Breast epithelium (tissue), 4 donors: Measurements from ENCODE around the gene TJP2. TPM values are rescaled to one million over a fixed set of nuclear protein-coding genes. Genes with fewer than 3 reads are reported as not detected.

Source experiments
- DNase-seq, 2 donors: peaks; one replicate each; pipeline ENCODE4 v3.0.0-alpha.2; 2019; ENCODE audit warnings: low spot score in 2 of 2
- H3K27ac ChIP-seq, 2 donors: fragments of 200-600 bp; sonication (generic) in 1 of 2; one replicate each; pipeline ENCODE4 v1.5.1; 2016 to 2019; ENCODE audit warnings: mild to moderate bottlenecking in 1 of 2
- H3K27me3 ChIP-seq, 2 donors: fragments of 200-600 bp; sonication (generic) in 1 of 2; one replicate each; pipeline versions ENCODE4 v1.5.1 to v1.6.0; 2017 to 2019; ENCODE audit warnings: control low read depth in 1 of 2, mild to moderate bottlenecking in 1 of 2
- H3K36me3 ChIP-seq: fragments of 200-600 bp; one replicate; pipeline ENCODE4 v1.5.1; 2019
- H3K4me1 ChIP-seq, 2 donors: fragments of 200-600 bp; sonication (generic); one replicate each; pipeline ENCODE4 v1.5.1; 2016 to 2019; ENCODE audit warnings: control low read depth in 1 of 2
- H3K4me3 ChIP-seq, 3 donors: fragments of 200-600 bp; sonication (generic); 1 replicate in 2 of 3; 2 replicates in 1 of 3; pipeline ENCODE4 v1.5.1; 2016 to 2019; ENCODE audit warnings: mild to moderate bottlenecking in 3 of 3, moderate library complexity in 2 of 3
- H3K9me3 ChIP-seq, 2 donors: fragments of 200-600 bp; sonication (generic) in 1 of 2; one replicate each; pipeline ENCODE4 v1.5.1; 2016 to 2019; ENCODE audit warnings: control low read depth in 1 of 2
- CTCF ChIP-seq, 3 donors: fragments of 450-650 bp; IDR thresholded peaks; one replicate each; pipeline ENCODE4 v1.5.1; 2016 to 2017; ENCODE audit warnings: antibody characterized with exemption in 3 of 3, mild to moderate bottlenecking in 3 of 3, moderate library complexity in 3 of 3
- POLR2A ChIP-seq: fragments of 450-650 bp; IDR thresholded peaks from one replicate; pipeline ENCODE4 v1.6.1; 2016; ENCODE audit warnings: antibody characterized with exemption, mild to moderate bottlenecking, moderate library complexity
- POLR2AphosphoS5 ChIP-seq, 3 donors: sonication (generic); formaldehyde crosslinking; IDR thresholded peaks; one replicate each; pipeline ENCODE4 v1.6.1; 2017; ENCODE audit warnings: antibody characterized with exemption in 3 of 3
- intact Hi-C: fragments of 100-400 bp; cut with DNase I; formaldehyde crosslinking; loops from one replicate; pipeline ENCODE4 v1.15.1; 2023; ENCODE audit warnings: low total_unique reads
- total RNA-seq, 3 donors: library from RNA; depleted of rRNA; stranded (reverse); fragments of >200 nt; gene quantifications; one replicate each; pipeline ENCODE4 v1.1.0, GENCODE V29; 2016

The TJP2 gene
- total RNA-seq, 3 donors from 2014 or later = 85.2 to 125 (median 108) TPM

- Histone ChIP-seq H3K4me3 (no peak overlapping the region), H3K4me1 (peaks cover 0 to 8% of the 10 kb centered on the region in 2 donors), H3K27me3 (no peaks in the 10 kb centered on the region), H3K36me3 (no peaks in the 10 kb centered on the region), H3K9me3 (no peaks in the 10 kb centered on the region), H3K27ac (peak overlapping the region; percentile 58 to 64)
- DNase-seq = no peak
- intact Hi-C loops = no loop called here
- TF ChIP-seq POLR2AphosphoS5 (IDR thresholded peaks at IDR 0.05) (no peak), CTCF (IDR thresholded peaks at IDR 0.05) (no peak), POLR2A (no peak)
These were observed 6.1 kb downstream of the TJP2 start for GRCh38 chr9:69180200-69180599.

- no peaks in the 10 kb centered on the region for H3K27me3 ChIP-seq
- TF ChIP-seq CTCF (IDR thresholded peaks at IDR 0.05) (no peak), POLR2AphosphoS5 (IDR thresholded peaks at IDR 0.05) (no peak), POLR2A (no peak)
- intact Hi-C loops = no loop called here
- H3K9me3 ChIP-seq = no peaks in the 10 kb centered on the region
- H3K4me3 ChIP-seq = no peak overlapping the region
- peaks cover 0 to 8% of the 10 kb centered on the region in 2 donors for H3K4me1 ChIP-seq
- H3K27ac ChIP-seq = peak overlapping the region; percentile 58 to 64
- no peaks in the 10 kb centered on the region for H3K36me3 ChIP-seq
- DNase-seq = no peak
These were observed 6.6 kb downstream of the TJP2 start for GRCh38 chr9:69180670-69181069.

GRCh38 chr9:69181908-69182353, 7.9 kb downstream of the TJP2 start:
- intact Hi-C loops = no loop called here
- Histone ChIP-seq H3K9me3 (no peaks in the 10 kb centered on the region), H3K4me3 (no peak overlapping the region), H3K27me3 (no peaks in the 10 kb centered on the region), H3K36me3 (no peaks in the 10 kb centered on the region), H3K27ac (no peak overlapping the region), H3K4me1 (peaks cover 0 to 8% of the 10 kb centered on the region in 2 donors)
- TF ChIP-seq POLR2A = no peak
- no peak for TF ChIP-seq POLR2AphosphoS5 (IDR thresholded peaks at IDR 0.05)
- TF ChIP-seq CTCF (IDR thresholded peaks at IDR 0.05) = no peak
- no peak for DNase-seq

GRCh38 chr9:69184266-69184665, 10.2 kb downstream of the TJP2 start:
- intact Hi-C loops = loop anchor here (2.0 kb wide), 1 partner anchor 15 kb away; no protein-coding TSS in a partner anchor
- no peak overlapping the region for H3K27ac ChIP-seq

More at GRCh38 chr9:69184266-69184665, 10.2 kb downstream of the TJP2 start:
- H3K27me3 ChIP-seq = no peaks in the 10 kb centered on the region
- H3K36me3 ChIP-seq = no peaks in the 10 kb centered on the region
- H3K4me1 ChIP-seq = no peaks in the 10 kb centered on the region
- H3K9me3 ChIP-seq = no peaks in the 10 kb centered on the region
- DNase-seq = no peak
- TF ChIP-seq POLR2A = no peak
- no peak for TF ChIP-seq CTCF (IDR thresholded peaks at IDR 0.05)
- TF ChIP-seq POLR2AphosphoS5 (IDR thresholded peaks at IDR 0.05) = no peak
- H3K4me3 ChIP-seq = no peak overlapping the region
